Chondrocyte (in vitro differentiated cells): Measurements from ENCODE around the gene SAG. TPM values are rescaled to one million over a fixed set of nuclear protein-coding genes. Genes with fewer than 3 reads are reported as not detected.
A peak's percentile ranks its signal among the peaks of the same experiment; 100 is the strongest.

Source experiments
- DNase-seq: peaks from one replicate; pipeline ENCODE4 v3.0.0; 2021; ENCODE audit warnings: mixed read lengths, low spot score
- H3K27ac Mint-ChIP-seq: one replicate; pipeline ENCODE4 v1.8.0; 2021; ENCODE audit warnings: mild to moderate bottlenecking, moderate library complexity, mixed read lengths; ENCODE audit not compliant: unreplicated experiment
- H3K27me3 Mint-ChIP-seq: 2 replicates; pipeline ENCODE4 v1.8.0; 2021; ENCODE audit warnings: low read depth, mixed read lengths
- H3K36me3 Mint-ChIP-seq: 2 replicates; pipeline ENCODE4 v1.8.0; 2021; ENCODE audit warnings: low read depth, mixed read lengths
- H3K4me1 Mint-ChIP-seq: 2 replicates; pipeline ENCODE4 v1.8.0; 2021; ENCODE audit warnings: low read depth, mild to moderate bottlenecking, mixed read lengths
- H3K4me3 Mint-ChIP-seq: one replicate; pipeline ENCODE4 v1.8.0; 2021; ENCODE audit warnings: mild to moderate bottlenecking, moderate library complexity, mixed read lengths; ENCODE audit not compliant: unreplicated experiment
- H3K9me3 Mint-ChIP-seq: 2 replicates; pipeline ENCODE4 v1.8.0; 2021; ENCODE audit warnings: low read depth, mixed read lengths
- total RNA-seq: library from RNA; stranded (reverse); gene quantifications from 3 replicates; pipeline ENCODE4 v1.2.1, GENCODE V29; 2021
- TF ChIP-seq, protein P1 (sequence below): fragments of 200-600 bp; sonication (generic); IDR thresholded peaks from 2 replicates; pipeline ENCODE4 v1.5.0; 2021; ENCODE audit warnings: antibody characterized with exemption, mild to moderate bottlenecking, moderate library complexity

The SAG gene
- total RNA-seq, 1 donor from 2014 or later = not detected

DNA sequence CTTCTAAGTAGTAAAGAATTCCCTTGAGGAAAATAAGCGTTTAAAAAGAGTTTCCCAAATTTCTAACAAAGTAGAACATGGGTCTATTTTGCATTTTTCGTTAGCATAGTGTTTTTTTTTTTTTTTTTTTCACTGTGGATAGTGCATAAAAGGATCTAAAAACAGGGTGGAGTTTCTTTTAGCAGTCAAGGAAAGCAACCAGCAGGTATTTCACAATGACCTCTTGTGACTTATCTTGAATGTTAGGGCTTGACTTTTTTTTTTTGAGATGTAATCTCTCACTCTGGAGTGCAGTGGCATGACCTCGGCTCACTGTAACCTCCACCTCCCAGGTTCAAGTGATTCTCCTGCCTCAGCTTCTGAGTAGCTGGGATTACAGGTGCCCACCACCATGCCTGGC lies 31.8 kb downstream of the SAG start:
- Mint-ChIP-seq H3K4me3 (no peak overlapping the region), H3K36me3 (no peaks in the 10 kb centered on the region), H3K4me1 (no peaks in the 10 kb centered on the region), H3K9me3 (no peaks in the 10 kb centered on the region), H3K27ac (no peak overlapping the region), H3K27me3 (peaks cover 6% of the 10 kb centered on the region)
- DNase-seq = no peak
- TF ChIP-seq, protein P1, sequence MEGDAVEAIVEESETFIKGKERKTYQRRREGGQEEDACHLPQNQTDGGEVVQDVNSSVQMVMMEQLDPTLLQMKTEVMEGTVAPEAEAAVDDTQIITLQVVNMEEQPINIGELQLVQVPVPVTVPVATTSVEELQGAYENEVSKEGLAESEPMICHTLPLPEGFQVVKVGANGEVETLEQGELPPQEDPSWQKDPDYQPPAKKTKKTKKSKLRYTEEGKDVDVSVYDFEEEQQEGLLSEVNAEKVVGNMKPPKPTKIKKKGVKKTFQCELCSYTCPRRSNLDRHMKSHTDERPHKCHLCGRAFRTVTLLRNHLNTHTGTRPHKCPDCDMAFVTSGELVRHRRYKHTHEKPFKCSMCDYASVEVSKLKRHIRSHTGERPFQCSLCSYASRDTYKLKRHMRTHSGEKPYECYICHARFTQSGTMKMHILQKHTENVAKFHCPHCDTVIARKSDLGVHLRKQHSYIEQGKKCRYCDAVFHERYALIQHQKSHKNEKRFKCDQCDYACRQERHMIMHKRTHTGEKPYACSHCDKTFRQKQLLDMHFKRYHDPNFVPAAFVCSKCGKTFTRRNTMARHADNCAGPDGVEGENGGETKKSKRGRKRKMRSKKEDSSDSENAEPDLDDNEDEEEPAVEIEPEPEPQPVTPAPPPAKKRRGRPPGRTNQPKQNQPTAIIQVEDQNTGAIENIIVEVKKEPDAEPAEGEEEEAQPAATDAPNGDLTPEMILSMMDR = no peak

DNA sequence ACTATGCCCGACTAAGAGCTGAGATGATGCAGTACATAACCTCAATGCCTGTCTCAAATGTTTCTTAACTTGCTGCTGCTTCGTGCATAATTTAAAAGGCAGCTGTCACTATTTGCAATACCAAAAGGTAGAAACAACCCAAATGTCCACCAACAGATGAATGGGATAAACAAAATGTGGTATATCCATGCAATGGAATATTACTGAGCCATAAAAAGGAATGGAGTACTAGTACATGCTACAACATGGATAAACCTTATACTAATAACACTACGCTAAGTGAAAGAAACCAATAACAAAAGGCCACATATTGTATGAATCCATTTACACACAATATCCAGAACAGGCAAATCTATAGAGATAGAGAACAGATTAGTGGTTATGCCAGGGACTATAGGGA lies 33.7 kb downstream of the SAG start:
- H3K4me3 Mint-ChIP-seq = no peak overlapping the region
- no peaks in the 10 kb centered on the region for H3K36me3 Mint-ChIP-seq
- no peaks in the 10 kb centered on the region for H3K9me3 Mint-ChIP-seq
- no peak overlapping the region for H3K27ac Mint-ChIP-seq
- TF ChIP-seq, protein P1 = no peak
- no peak for DNase-seq
- H3K27me3 Mint-ChIP-seq = peaks cover 6% of the 10 kb centered on the region
- H3K4me1 Mint-ChIP-seq = no peaks in the 10 kb centered on the region

DNA sequence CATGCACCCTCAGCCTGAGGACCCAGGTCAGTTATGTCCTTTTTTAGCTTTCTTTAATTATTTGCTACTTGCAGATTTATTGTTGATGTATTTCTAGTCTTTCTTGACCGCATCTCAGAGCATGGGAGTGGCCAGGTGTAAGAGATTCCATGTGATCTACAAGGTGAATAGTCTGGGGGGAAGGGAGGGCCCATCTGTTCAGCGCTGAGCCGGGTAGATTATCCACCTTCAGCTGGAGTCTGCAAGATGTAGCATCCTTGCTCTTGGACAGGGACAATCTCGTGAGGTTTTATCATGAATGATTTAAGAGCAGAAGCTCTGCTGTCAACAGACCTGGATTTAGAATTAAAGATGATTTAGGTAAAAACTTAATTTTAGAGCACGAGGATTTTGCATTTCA lies 34.7 kb downstream of the SAG start:
- TF ChIP-seq, protein P1 = no peak
- H3K4me3 Mint-ChIP-seq = no peak overlapping the region
- no peaks in the 10 kb centered on the region for H3K9me3 Mint-ChIP-seq
- no peaks in the 10 kb centered on the region for H3K4me1 Mint-ChIP-seq
- peaks cover 6% of the 10 kb centered on the region for H3K27me3 Mint-ChIP-seq
- DNase-seq = peak; percentile 18
- H3K36me3 Mint-ChIP-seq = no peaks in the 10 kb centered on the region
- H3K27ac Mint-ChIP-seq = no peak overlapping the region

DNA sequence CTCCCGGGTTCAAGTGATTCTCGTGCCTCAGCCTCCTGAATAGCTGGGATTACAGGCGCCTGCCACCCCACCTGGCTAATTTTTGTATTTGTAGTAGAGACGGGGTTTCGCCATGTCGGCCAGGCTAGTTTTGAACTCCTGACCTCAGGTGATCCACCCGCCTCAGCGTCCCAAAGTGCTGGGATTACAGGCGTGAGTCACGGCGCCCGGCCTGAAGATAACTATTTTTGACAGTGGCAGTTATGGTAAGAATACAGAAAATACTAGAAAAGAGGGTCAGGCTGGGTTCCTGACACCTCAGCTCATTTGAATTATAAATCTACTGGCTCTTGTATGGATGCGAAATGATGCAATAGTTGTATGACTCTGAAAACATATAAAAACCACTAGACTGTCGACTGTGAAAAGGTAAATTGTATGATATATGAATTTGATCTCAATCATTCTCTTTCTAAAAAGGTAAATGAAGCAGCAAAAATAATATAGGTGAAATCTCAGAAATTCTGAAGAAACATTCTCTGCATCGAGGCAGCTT lies 35.6 kb downstream of the SAG start:
- Mint-ChIP-seq H3K27me3 (no peaks in the 10 kb centered on the region), H3K4me1 (no peaks in the 10 kb centered on the region), H3K9me3 (no peaks in the 10 kb centered on the region), H3K27ac (no peak overlapping the region), H3K4me3 (no peak overlapping the region), H3K36me3 (no peaks in the 10 kb centered on the region)
- TF ChIP-seq, protein P1 = no peak
- peak; percentile 22 for DNase-seq

DNA sequence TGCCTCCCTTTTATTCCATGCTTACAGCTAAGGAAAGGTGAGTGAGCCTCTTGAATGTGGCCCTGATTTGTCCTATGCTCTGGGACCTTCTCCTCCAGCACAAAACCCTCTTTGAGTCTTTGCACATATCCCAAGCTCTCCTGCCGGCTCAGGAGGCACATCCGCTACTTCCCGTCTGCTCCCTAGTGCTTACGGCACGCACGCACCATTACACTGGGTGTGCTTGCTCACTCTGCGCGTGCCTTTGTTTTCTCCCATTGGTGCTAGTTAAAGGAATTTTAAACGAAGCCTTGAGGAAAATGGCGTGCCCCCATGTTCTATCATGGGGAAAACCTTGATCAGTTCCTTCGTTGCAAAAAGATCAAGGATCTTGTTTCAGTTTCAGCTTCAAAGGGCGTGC lies 38.8 kb downstream of the SAG start:
- Mint-ChIP-seq H3K27ac (no peak overlapping the region), H3K9me3 (no peaks in the 10 kb centered on the region), H3K27me3 (no peaks in the 10 kb centered on the region), H3K4me3 (no peak overlapping the region), H3K36me3 (no peaks in the 10 kb centered on the region), H3K4me1 (peaks cover 21% of the 10 kb centered on the region)
- TF ChIP-seq, protein P1 = no peak
- peak; percentile 56 for DNase-seq
